H9 (cell line): ENCODE measurements around the gene TECPR2. TPM values are rescaled to one million over a fixed set of nuclear protein-coding genes. Genes with fewer than 3 reads are reported as not detected.

ENCODE experiments used
- DNase-seq: peaks from one replicate; pipeline ENCODE4 v3.0.0-alpha.2; 2017
- H2AFZ ChIP-seq: one replicate; pipeline ENCODE4 v1.6.1; 2013; ENCODE audit warnings: mild to moderate bottlenecking, low read length, control low read depth, moderate library complexity
- H2AK5ac ChIP-seq: 2 replicates; pipeline ENCODE4 v1.6.1; 2013; ENCODE audit warnings: low read length, control low read depth, mixed read lengths; ENCODE audit not compliant: insufficient read length
- H2BK120ac ChIP-seq: one replicate; pipeline ENCODE4 v1.6.1; 2013; ENCODE audit warnings: low read depth, mild to moderate bottlenecking, low read length, control low read depth, inconsistent platforms; ENCODE audit not compliant: poor library complexity, severe bottlenecking
- H2BK12ac ChIP-seq: 2 replicates; pipeline ENCODE4 v1.6.1; 2013; ENCODE audit warnings: low read length, control low read depth, mixed read lengths, low read depth; ENCODE audit not compliant: insufficient read length
- H2BK15ac ChIP-seq: 2 replicates; pipeline ENCODE4 v1.6.1; 2013; ENCODE audit warnings: low read depth, low read length, control low read depth
- H2BK20ac ChIP-seq: one replicate; pipeline ENCODE4 v1.6.1; 2013; ENCODE audit warnings: low read depth, mild to moderate bottlenecking, low read length, control low read depth, inconsistent platforms; ENCODE audit not compliant: poor library complexity, severe bottlenecking
- H2BK5ac ChIP-seq: 2 replicates; pipeline ENCODE4 v1.6.1; 2013; ENCODE audit warnings: low read length, control low read depth, mixed read lengths; ENCODE audit not compliant: insufficient read length
- H3K14ac ChIP-seq: 2 replicates; pipeline ENCODE4 v1.6.1; 2013; ENCODE audit warnings: low read length, control low read depth; ENCODE audit not compliant: insufficient read depth
- H3K18ac ChIP-seq: 2 replicates; pipeline ENCODE4 v1.6.1; 2013; ENCODE audit warnings: low read depth, mild to moderate bottlenecking, mixed read lengths, low read length, control low read depth; ENCODE audit not compliant: insufficient read length
- H3K23ac ChIP-seq: 2 replicates; pipeline ENCODE4 v1.6.1; 2013; ENCODE audit warnings: low read length, control low read depth, mixed read lengths, low read depth; ENCODE audit not compliant: insufficient read length
- H3K23me2 ChIP-seq: 2 replicates; pipeline ENCODE4 v1.6.1; 2013; ENCODE audit warnings: low read depth, mild to moderate bottlenecking, mixed read lengths, low read length, control low read depth; ENCODE audit not compliant: insufficient read length, poor library complexity, severe bottlenecking
- H3K27ac ChIP-seq: 2 replicates; pipeline ENCODE4 v1.5.1; 2013; ENCODE audit warnings: low read length, control low read depth, mixed read lengths, low read depth; ENCODE audit not compliant: insufficient read length
- H3K27me3 ChIP-seq: 2 replicates; pipeline ENCODE4 v1.6.1; 2013; ENCODE audit warnings: low read length, control low read depth, inconsistent platforms; ENCODE audit not compliant: insufficient read depth
- H3K4ac ChIP-seq: 2 replicates; pipeline ENCODE4 v1.6.1; 2013; ENCODE audit warnings: low read depth, mild to moderate bottlenecking, control low read depth, inconsistent platforms, low read length, moderate library complexity
- H3K4me1 ChIP-seq: 2 replicates; pipeline ENCODE4 v1.6.1; 2013; ENCODE audit warnings: low read length, control low read depth, inconsistent platforms; ENCODE audit not compliant: insufficient read depth
- H3K4me2 ChIP-seq: 2 replicates; pipeline ENCODE4 v1.6.1; 2013; ENCODE audit warnings: low read length, control low read depth, mixed read lengths; ENCODE audit not compliant: insufficient read length, insufficient read depth
- H3K56ac ChIP-seq: 2 replicates; pipeline ENCODE4 v1.6.1; 2013; ENCODE audit warnings: low read depth, mild to moderate bottlenecking, mixed read lengths, low read length, control low read depth; ENCODE audit not compliant: insufficient read length
- H3K79me1 ChIP-seq: 2 replicates; pipeline ENCODE4 v1.6.1; 2013; ENCODE audit warnings: low read depth, mild to moderate bottlenecking, moderate library complexity, low read length, control low read depth, inconsistent platforms; ENCODE audit not compliant: insufficient read depth, poor library complexity, severe bottlenecking
- H3K79me2 ChIP-seq: 2 replicates; pipeline ENCODE4 v1.6.1; 2013; ENCODE audit warnings: low read length, control low read depth, inconsistent platforms; ENCODE audit not compliant: insufficient read depth
- H3K9ac ChIP-seq: 2 replicates; pipeline ENCODE4 v1.6.1; 2013; ENCODE audit warnings: low read length, control low read depth, mixed read lengths; ENCODE audit not compliant: insufficient read length; ENCODE audit errors: extremely low read depth
- H3K9me3 ChIP-seq: one replicate; pipeline ENCODE4 v1.6.1; 2013; ENCODE audit warnings: low read depth, low read length, inconsistent platforms; ENCODE audit not compliant: control insufficient read depth
- H3T11ph ChIP-seq: one replicate; pipeline ENCODE4 v1.6.1; 2013; ENCODE audit warnings: mild to moderate bottlenecking, low read length, control low read depth, inconsistent platforms
- H4K20me1 ChIP-seq: one replicate; pipeline ENCODE4 v1.6.1; 2013; ENCODE audit not compliant: control insufficient read depth, insufficient read length, insufficient read depth
- H4K5ac ChIP-seq: 2 replicates; pipeline ENCODE4 v1.6.1; 2013; ENCODE audit warnings: low read depth, mild to moderate bottlenecking, mixed read lengths, low read length, control low read depth; ENCODE audit not compliant: insufficient read length
- H4K8ac ChIP-seq: replicated peaks from 2 replicates; pipeline ENCODE4 v1.6.1; 2013; ENCODE audit warnings: low read length, control low read depth, mixed read lengths, low read depth; ENCODE audit not compliant: insufficient read length
- H4K91ac ChIP-seq: 2 replicates; pipeline ENCODE4 v1.6.1; 2013; ENCODE audit warnings: low read depth, mild to moderate bottlenecking, moderate library complexity, mixed read lengths, low read length, control low read depth; ENCODE audit not compliant: insufficient read length
- H3K27ac Mint-ChIP-seq, 3 experiments: 2 replicates in 2 of 3; 3 replicates in 1 of 3; pipeline ENCODE4 v1.8.0; 2020 to 2021; ENCODE audit warnings: mixed read lengths in 3 of 3, mild to moderate bottlenecking in 1 of 3, moderate library complexity in 1 of 3
- H3K27me3 Mint-ChIP-seq: 2 replicates; pipeline ENCODE4 v1.8.0; 2021; ENCODE audit warnings: low read depth, mild to moderate bottlenecking, moderate library complexity, mixed read lengths
- H3K36me3 Mint-ChIP-seq, 3 experiments: 2 replicates in 2 of 3; 3 replicates in 1 of 3; pipeline ENCODE4 v1.8.0; 2020 to 2021; ENCODE audit warnings: low read depth in 3 of 3, mixed read lengths in 3 of 3; ENCODE audit not compliant: insufficient read depth in 1 of 3
- H3K4me1 Mint-ChIP-seq, 2 experiments: 2 replicates each; pipeline ENCODE4 v1.8.0; 2020; ENCODE audit warnings: mixed read lengths in 2 of 2
- H3K4me3 Mint-ChIP-seq, 2 experiments: 2 replicates in 1 of 2; 3 replicates in 1 of 2; pipeline ENCODE4 v1.8.0; 2020 to 2021; ENCODE audit warnings: mild to moderate bottlenecking in 2 of 2, mixed read lengths in 2 of 2, moderate library complexity in 1 of 2
- H3K9me3 Mint-ChIP-seq, 2 experiments: 2 replicates in 1 of 2; 3 replicates in 1 of 2; pipeline ENCODE4 v1.8.0; 2020; ENCODE audit warnings: mild to moderate bottlenecking in 2 of 2, mixed read lengths in 2 of 2, moderate library complexity in 1 of 2
- CTCF ChIP-seq: fragments of 200-600 bp; sonication (generic); conservative IDR thresholded peaks from 3 replicates; pipeline ENCODE4 v1.8.0; 2021; ENCODE audit warnings: antibody characterized with exemption, mild to moderate bottlenecking
- total RNA-seq: library from RNA; stranded (reverse); gene quantifications from 2 replicates; pipeline ENCODE4 v1.2.1, GENCODE V29; 2021

TECPR2 gene
- total RNA-seq, 1 experiment from 2014 or later, result 15.4 TPM

DNA sequence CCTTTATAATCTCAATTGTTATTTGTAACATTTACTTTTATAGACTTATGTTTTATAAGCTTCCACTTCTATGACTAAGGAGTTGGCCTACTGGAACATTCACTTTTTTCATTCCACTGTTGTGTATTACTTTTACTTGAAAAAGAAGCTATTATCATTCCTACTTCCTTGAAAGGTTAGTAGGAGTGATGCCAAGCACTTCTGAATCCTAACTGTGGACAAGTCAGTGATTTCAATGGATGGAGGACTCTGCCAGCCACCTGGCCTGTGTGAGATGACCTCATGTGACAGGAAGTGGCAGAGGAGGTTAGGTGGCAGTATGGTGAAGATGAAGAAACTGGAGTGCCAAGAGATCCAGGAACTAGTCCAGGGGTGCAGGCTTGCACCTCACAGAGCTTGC lies 46.0 kb downstream of the TECPR2 start:
- no peak overlapping the region for H3K4me2 ChIP-seq
- Mint-ChIP-seq H3K4me3 (no peak overlapping the region), H3K27me3 (no peaks in the 10 kb centered on the region), H3K4me1 (peaks cover 10 to 23% of the 10 kb centered on the region in 2 experiments), H3K36me3 (peaks cover 6 to 22% (median 7%) of the 10 kb centered on the region in 3 experiments; a peak in 4 of 7 replicates), H3K9me3 (no peaks in the 10 kb centered on the region), H3K27ac (peak overlapping the region; percentile 63 to 93 (median 80); a peak in 6 of 7 replicates)
- H2AK5ac ChIP-seq, result no peak overlapping the region
- H3K4me1 ChIP-seq, result peaks cover 3% of the 10 kb centered on the region; the same call in 1 of the 2 replicates
- no peak for DNase-seq
- no peak overlapping the region for H3K14ac ChIP-seq
- no peak overlapping the region for H4K8ac ChIP-seq
- H3K9ac ChIP-seq, result no peak overlapping the region
- peak overlapping the region; percentile 9 for H2BK5ac ChIP-seq
- H3K27me3 ChIP-seq, result no peaks in the 10 kb centered on the region
- no peak overlapping the region for H2BK20ac ChIP-seq
- no peaks in the 10 kb centered on the region for H3K79me2 ChIP-seq
- H3T11ph ChIP-seq, result no peak overlapping the region
- no peak overlapping the region for H2AFZ ChIP-seq
- H2BK15ac ChIP-seq, result no peak overlapping the region
- H3K23me2 ChIP-seq, result no peaks in the 10 kb centered on the region
- H4K20me1 ChIP-seq, result no peaks in the 10 kb centered on the region
- no peak overlapping the region for H3K4ac ChIP-seq
- no peak for TF ChIP-seq CTCF
- H3K18ac ChIP-seq, result no peak overlapping the region
- no peak overlapping the region for H2BK12ac ChIP-seq
- no peak overlapping the region for H3K56ac ChIP-seq
- H2BK120ac ChIP-seq, result no peak overlapping the region
- no peak overlapping the region for H4K91ac ChIP-seq
- H3K27ac ChIP-seq, result no peak overlapping the region
- no peak overlapping the region for H3K23ac ChIP-seq
- H3K79me1 ChIP-seq, result no peaks in the 10 kb centered on the region
- no peak overlapping the region for H4K5ac ChIP-seq
- no peaks in the 10 kb centered on the region for H3K9me3 ChIP-seq
